GM19193 (cell line): ENCODE measurements around the gene TBX21.

Experiments used
- POLR2A ChIP-seq: IDR thresholded peaks from 4 replicates; pipeline ENCODE4 v1.6.1; 2011; ENCODE audit not compliant: insufficient read depth, insufficient read length; ENCODE audit errors: extremely low read depth

The TBX21 gene

GRCh38 chr17:47731396-47731795 lies 1.6 kb upstream of the TBX21 start:
- no peak for TF ChIP-seq POLR2A

GRCh38 chr17:47732399-47733046 lies 513 bp upstream of the TBX21 start:
- TF ChIP-seq POLR2A, result no peak

- TF ChIP-seq POLR2A, result no peak
Observed at GRCh38 chr17:47733674-47734410, 806 bp downstream of the TBX21 start.

- TF ChIP-seq POLR2A, result no peak
Observed at GRCh38 chr17:47735139-47735464, 2.1 kb downstream of the TBX21 start.

GRCh38 chr17:47735536-47736011 lies 2.5 kb downstream of the TBX21 start:
- no peak for TF ChIP-seq POLR2A

- TF ChIP-seq POLR2A, result no peak
Observed at GRCh38 chr17:47736501-47737495, 3.8 kb downstream of the TBX21 start.

GRCh38 chr17:47738178-47738577 lies 5.1 kb downstream of the TBX21 start:
- TF ChIP-seq POLR2A, result no peak

GRCh38 chr17:47739150-47739549 lies 6.1 kb downstream of the TBX21 start:
- TF ChIP-seq POLR2A, result no peak

- no peak for TF ChIP-seq POLR2A
Observed at GRCh38 chr17:47741109-47741792, 8.2 kb downstream of the TBX21 start.

- no peak for TF ChIP-seq POLR2A
Observed at GRCh38 chr17:47741793-47742145, 8.7 kb downstream of the TBX21 start.

GRCh38 chr17:47742319-47743181 lies 9.5 kb downstream of the TBX21 start:
- TF ChIP-seq POLR2A, result no peak

- TF ChIP-seq POLR2A, result no peak
Observed at GRCh38 chr17:47744168-47745036, 11.4 kb downstream of the TBX21 start.

- no peak for TF ChIP-seq POLR2A
Observed at GRCh38 chr17:47745037-47745380, 12.0 kb downstream of the TBX21 start.
